Epithelial cell of esophagus (primary cell): ENCODE measurements around the gene TNNC1.

Source experiments
- DNase-seq: peaks from one replicate; pipeline ENCODE4 v3.0.0; 2010; ENCODE audit warnings: low read depth
- H3K4me3 ChIP-seq: 2 replicates; pipeline ENCODE4 v1.5.1; 2011; ENCODE audit warnings: mild to moderate bottlenecking, low read length, control low read depth
- CTCF ChIP-seq: IDR thresholded peaks from 2 replicates; pipeline ENCODE4 v1.5.1; 2011; ENCODE audit warnings: low read depth, mild to moderate bottlenecking, low read length, control low read depth, inconsistent platforms; ENCODE audit not compliant: insufficient read depth; ENCODE audit errors: missing control alignments

Gene TNNC1

GRCh38 chr3:52450489-52451236, 3.2 kb downstream of the TNNC1 start:
- no peak for TF ChIP-seq CTCF
- no peak for DNase-seq
- H3K4me3 ChIP-seq: no peak overlapping the region

- no peak for TF ChIP-seq CTCF
- no peak overlapping the region for H3K4me3 ChIP-seq
- DNase-seq: no peak
These were observed 6.1 kb downstream of the TNNC1 start for GRCh38 chr3:52447512-52448355.

- no peak overlapping the region for H3K4me3 ChIP-seq
- TF ChIP-seq CTCF: peak; percentile 99
- peak; percentile 53 for DNase-seq
These were observed 7.0 kb downstream of the TNNC1 start for GRCh38 chr3:52446631-52447511.

DNA sequence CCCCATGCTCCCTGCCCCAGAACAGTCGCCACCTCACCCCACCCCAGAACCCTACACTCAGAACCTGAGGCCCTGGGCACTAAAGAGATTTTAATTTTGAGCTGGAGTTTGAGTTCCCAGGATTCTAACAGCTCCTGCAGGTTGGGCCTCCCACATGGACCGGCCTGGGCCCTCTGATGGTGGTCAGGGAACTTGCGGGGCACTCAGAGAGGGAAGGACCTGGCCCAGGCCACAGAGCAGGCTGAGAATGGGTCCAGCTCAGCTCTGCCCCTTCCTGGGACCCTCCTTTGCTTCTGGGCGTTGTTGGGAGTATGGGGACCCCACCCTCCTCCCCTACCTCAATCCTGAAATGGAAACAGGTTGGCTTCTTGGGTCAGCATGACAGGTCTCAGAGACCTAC, 7.8 kb downstream of the TNNC1 start:
- no peak for TF ChIP-seq CTCF
- DNase-seq: no peak
- H3K4me3 ChIP-seq: no peak overlapping the region

- peak; percentile 63 for TF ChIP-seq CTCF
- DNase-seq: peak; percentile 76
- no peak within 1 kb of the TSS for H3K4me3 ChIP-seq
These were observed 8.7 kb downstream of the TNNC1 start, which contains the start of gene SEMA3G for GRCh38 chr3:52444860-52445793. TSS of gene SEMA3G (minus strand) at chr3:52445103. CDS start at chr3:52445027, 76 bp downstream.
